ENCODE results near the gene CACFD1. TPM values are rescaled to one million over a fixed set of nuclear protein-coding genes. Genes with fewer than 3 reads are reported as not detected.

CACFD1 gene
- total RNA-seq, 2 experiments from 2014 or later: 16.7 to 17.2 TPM

DNA sequence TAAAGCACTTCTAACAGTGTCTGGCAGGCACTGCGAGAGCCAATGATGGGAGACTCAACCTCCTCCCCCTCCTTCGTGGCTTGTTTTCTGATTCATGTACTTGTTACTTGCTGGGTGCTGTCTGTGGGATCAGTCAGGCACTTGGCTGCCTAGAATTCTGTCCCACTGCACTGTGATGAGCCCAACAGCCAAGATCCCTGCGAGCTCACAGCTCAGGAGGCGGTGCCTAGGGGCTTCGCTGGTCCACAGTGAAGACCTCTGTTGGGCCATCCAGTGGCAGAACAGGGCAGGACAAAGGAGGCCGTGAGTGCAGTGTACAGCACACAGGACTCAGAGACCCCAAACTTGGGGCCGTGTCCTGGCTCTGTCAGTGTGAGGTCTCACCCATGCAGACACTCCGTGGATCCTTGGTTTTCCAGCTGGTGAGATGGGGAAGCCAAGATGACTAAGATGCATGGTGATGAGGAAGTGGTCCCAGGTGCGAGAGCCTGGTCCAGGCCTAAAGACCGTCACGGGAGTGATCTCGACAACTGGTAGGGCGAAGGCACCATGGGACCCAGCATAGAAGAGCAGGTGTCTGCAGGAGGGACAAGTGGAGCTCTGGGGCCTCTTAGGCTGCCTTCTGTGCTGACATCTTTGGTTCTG, 45.5 kb downstream of the CACFD1 start:
- ChIA-PET POLR2A (no interaction called here), CTCF (ENCODE audit: unreplicated experiment) (no interaction called here)
- intact Hi-C loops (cut with micrococcal nuclease; ENCODE audit: unreplicated experiment): no loop called here
- no peaks in the 10 kb centered on the region for H3K4me1 ChIP-seq (ENCODE audit: insufficient read depth, low read length, poor library complexity, severe bottlenecking)
- no peak overlapping the region for H3K4me3 ChIP-seq (ENCODE audit: low read depth, low read length, poor library complexity, severe bottlenecking)
- no peaks in the 10 kb centered on the region for H3K79me2 ChIP-seq (ENCODE audit: insufficient read depth, low read depth, low read length)
- H2AFZ ChIP-seq (ENCODE audit: low read length): no peak overlapping the region
- no TSS peak for BruUV-seq (replicated peaks)
- no peak overlapping the region for H3K27ac ChIP-seq (ENCODE audit: low read depth, low read length, poor library complexity, severe bottlenecking)
- no peak overlapping the region for H3K4me2 ChIP-seq (ENCODE audit: low read length)
- H3K36me3 ChIP-seq (ENCODE audit: insufficient read depth, low read length): no peaks in the 10 kb centered on the region
- H3K9me3 ChIP-seq (ENCODE audit: low read length): 0 out of 2 replicates have a peak, but pooled peaks cover 14% of the 10 kb centered on the region
- no peaks in the 10 kb centered on the region for H3K9me2 ChIP-seq (ENCODE audit: insufficient read depth, low read length)
- no peak for DNase-seq (ENCODE audit: low spot score)
- no peaks in the 10 kb centered on the region for H4K20me1 ChIP-seq (ENCODE audit: insufficient read depth, low read length)
- no peak for TF ChIP-seq EZH2phosphoT487 (IDR thresholded peaks at IDR 0.05; ENCODE audit: borderline replicate concordance, low read depth, low read length)
- TF ChIP-seq, protein P1, sequence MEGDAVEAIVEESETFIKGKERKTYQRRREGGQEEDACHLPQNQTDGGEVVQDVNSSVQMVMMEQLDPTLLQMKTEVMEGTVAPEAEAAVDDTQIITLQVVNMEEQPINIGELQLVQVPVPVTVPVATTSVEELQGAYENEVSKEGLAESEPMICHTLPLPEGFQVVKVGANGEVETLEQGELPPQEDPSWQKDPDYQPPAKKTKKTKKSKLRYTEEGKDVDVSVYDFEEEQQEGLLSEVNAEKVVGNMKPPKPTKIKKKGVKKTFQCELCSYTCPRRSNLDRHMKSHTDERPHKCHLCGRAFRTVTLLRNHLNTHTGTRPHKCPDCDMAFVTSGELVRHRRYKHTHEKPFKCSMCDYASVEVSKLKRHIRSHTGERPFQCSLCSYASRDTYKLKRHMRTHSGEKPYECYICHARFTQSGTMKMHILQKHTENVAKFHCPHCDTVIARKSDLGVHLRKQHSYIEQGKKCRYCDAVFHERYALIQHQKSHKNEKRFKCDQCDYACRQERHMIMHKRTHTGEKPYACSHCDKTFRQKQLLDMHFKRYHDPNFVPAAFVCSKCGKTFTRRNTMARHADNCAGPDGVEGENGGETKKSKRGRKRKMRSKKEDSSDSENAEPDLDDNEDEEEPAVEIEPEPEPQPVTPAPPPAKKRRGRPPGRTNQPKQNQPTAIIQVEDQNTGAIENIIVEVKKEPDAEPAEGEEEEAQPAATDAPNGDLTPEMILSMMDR (conservative IDR thresholded peaks at IDR 0.05; ENCODE audit: low read length): no peak

DNA sequence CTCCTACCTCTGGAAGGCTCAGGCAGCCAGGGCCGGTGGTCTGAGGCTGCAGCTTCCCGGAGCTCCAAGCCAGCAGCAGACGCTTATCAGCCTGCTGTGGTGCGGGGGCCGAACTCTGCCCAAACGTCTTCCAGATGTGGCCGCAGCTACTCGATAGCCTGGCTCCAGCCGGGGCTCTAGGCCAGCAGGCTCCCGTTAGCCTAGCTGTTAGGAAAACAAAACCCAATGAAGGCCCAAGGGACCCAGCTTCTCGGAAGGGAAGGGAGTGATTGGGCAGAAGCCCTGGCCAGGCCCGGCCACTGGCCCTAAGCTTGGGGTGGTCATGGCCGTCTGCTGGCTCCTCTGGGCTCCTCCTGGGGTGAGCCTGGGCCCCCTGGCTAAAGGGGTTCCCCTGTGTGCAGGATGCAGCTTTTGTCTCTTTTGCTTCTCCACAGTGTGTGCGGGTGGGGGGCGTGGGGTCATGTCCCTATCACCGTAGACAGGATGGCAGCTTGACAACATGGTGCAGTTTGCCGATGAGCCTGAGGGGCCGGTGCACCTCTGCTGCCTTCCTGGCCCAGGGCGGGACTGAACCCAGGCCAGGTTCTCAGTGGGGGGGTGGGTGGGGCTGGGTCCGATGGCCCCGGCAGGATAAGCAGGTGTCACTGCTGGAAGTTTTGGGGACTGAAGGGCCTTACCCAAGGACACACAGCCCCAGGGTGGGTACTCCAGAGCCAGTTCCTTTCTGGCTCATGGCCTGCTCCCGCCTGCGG, 46.3 kb downstream of the CACFD1 start:
- Histone ChIP-seq H3K4me2 (ENCODE audit: low read length) (no peak overlapping the region), H3K4me1 (ENCODE audit: insufficient read depth, low read length, poor library complexity, severe bottlenecking) (no peaks in the 10 kb centered on the region), H3K9me2 (ENCODE audit: insufficient read depth, low read length) (no peaks in the 10 kb centered on the region), H3K79me2 (ENCODE audit: insufficient read depth, low read depth, low read length) (no peaks in the 10 kb centered on the region), H3K9me3 (ENCODE audit: low read length) (0 out of 2 replicates have a peak, but pooled peaks cover 14% of the 10 kb centered on the region), H3K4me3 (ENCODE audit: low read depth, low read length, poor library complexity, severe bottlenecking) (no peak overlapping the region), H4K20me1 (ENCODE audit: insufficient read depth, low read length) (no peaks in the 10 kb centered on the region), H3K27ac (ENCODE audit: low read depth, low read length, poor library complexity, severe bottlenecking) (no peak overlapping the region), H3K36me3 (ENCODE audit: insufficient read depth, low read length) (no peaks in the 10 kb centered on the region), H2AFZ (ENCODE audit: low read length) (no peak overlapping the region)
- intact Hi-C loops (cut with micrococcal nuclease; ENCODE audit: unreplicated experiment): no loop called here
- no peak for DNase-seq (ENCODE audit: low spot score)
- TF ChIP-seq, protein P1 (conservative IDR thresholded peaks at IDR 0.05; ENCODE audit: low read length): no peak
- no peak for TF ChIP-seq EZH2phosphoT487 (IDR thresholded peaks at IDR 0.05; ENCODE audit: borderline replicate concordance, low read depth, low read length)
- no TSS peak for BruUV-seq (replicated peaks)
- ChIA-PET CTCF (ENCODE audit: unreplicated experiment) (no interaction called here), POLR2A (no interaction called here)

DNA sequence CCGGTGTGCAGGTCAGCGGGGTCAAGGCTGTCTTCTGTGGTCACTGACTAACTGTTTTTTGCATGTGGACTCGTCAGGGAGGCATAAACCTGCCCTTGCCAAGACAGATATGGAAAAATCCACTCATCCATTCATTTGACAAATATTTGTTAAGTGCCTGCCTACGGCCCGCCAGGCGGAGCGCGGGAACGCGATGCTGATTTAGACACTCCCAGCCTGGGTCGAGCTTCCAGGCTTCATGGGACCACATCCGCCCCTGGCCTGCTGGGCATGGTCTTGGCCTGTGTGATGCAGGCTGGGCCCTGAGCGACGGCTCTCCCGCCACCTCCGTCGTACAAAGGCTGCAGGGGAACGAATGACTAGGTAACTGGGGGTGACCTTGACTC, 46.9 kb downstream of the CACFD1 start:
- POLR2A ChIA-PET: no interaction called here

More for the DNA sequence above, 46.9 kb downstream of the CACFD1 start:
- no peak overlapping the region for H2AFZ ChIP-seq (ENCODE audit: low read length)
- intact Hi-C loops (cut with micrococcal nuclease; ENCODE audit: unreplicated experiment): no loop called here
- no peaks in the 10 kb centered on the region for H3K36me3 ChIP-seq (ENCODE audit: insufficient read depth, low read length)
- no peak overlapping the region for H3K4me2 ChIP-seq (ENCODE audit: low read length)
- H3K27ac ChIP-seq (ENCODE audit: low read depth, low read length, poor library complexity, severe bottlenecking): no peak overlapping the region
- H3K9me2 ChIP-seq (ENCODE audit: insufficient read depth, low read length): no peaks in the 10 kb centered on the region
- no peaks in the 10 kb centered on the region for H3K4me1 ChIP-seq (ENCODE audit: insufficient read depth, low read length, poor library complexity, severe bottlenecking)
- DNase-seq (ENCODE audit: low spot score): no peak
- TF ChIP-seq EZH2phosphoT487 (IDR thresholded peaks at IDR 0.05; ENCODE audit: borderline replicate concordance, low read depth, low read length): no peak
- TF ChIP-seq, protein P1 (conservative IDR thresholded peaks at IDR 0.05; ENCODE audit: low read length): no peak
- CTCF ChIA-PET (ENCODE audit: unreplicated experiment): no interaction called here
- no peaks in the 10 kb centered on the region for H4K20me1 ChIP-seq (ENCODE audit: insufficient read depth, low read length)
- no peaks in the 10 kb centered on the region for H3K79me2 ChIP-seq (ENCODE audit: insufficient read depth, low read depth, low read length)
- H3K4me3 ChIP-seq (ENCODE audit: low read depth, low read length, poor library complexity, severe bottlenecking): no peak overlapping the region
- BruUV-seq (replicated peaks): no TSS peak
- H3K9me3 ChIP-seq (ENCODE audit: low read length): 0 out of 2 replicates have a peak, but pooled peaks cover 12% of the 10 kb centered on the region

All from OCI-LY7 (cell line).